Superior temporal gyrus (tissue), 1 donor: Measurements from ENCODE around the gene IRGC.

Experiments
- DNase-seq: peaks from one replicate; pipeline ENCODE4 v3.0.0-alpha.2; 2016; ENCODE audit errors: extremely low spot score

IRGC gene

GRCh38 chr19:43723588-43723987, 7.7 kb downstream of the IRGC start:
- no peak for DNase-seq

- no peak for DNase-seq
Measured at GRCh38 chr19:43724896-43725295, 9.0 kb downstream of the IRGC start.

GRCh38 chr19:43725468-43725867, 9.6 kb downstream of the IRGC start:
- no peak for DNase-seq

GRCh38 chr19:43726736-43727592, 11.1 kb downstream of the IRGC start:
- no peak for DNase-seq

GRCh38 chr19:43727593-43727853, 11.6 kb downstream of the IRGC start:
- DNase-seq: no peak

- DNase-seq: no peak
Measured at GRCh38 chr19:43729919-43730318, 14.0 kb downstream of the IRGC start.

- DNase-seq: no peak
Measured at GRCh38 chr19:43731346-43731745, 15.5 kb downstream of the IRGC start.

GRCh38 chr19:43731846-43732245, 16.0 kb downstream of the IRGC start:
- no peak for DNase-seq

GRCh38 chr19:43735013-43735412, 19.1 kb downstream of the IRGC start:
- no peak for DNase-seq

- no peak for DNase-seq
Measured at GRCh38 chr19:43735957-43736356, 20.1 kb downstream of the IRGC start.

- DNase-seq: no peak
Measured at GRCh38 chr19:43738780-43739211, 22.9 kb downstream of the IRGC start.

- no peak for DNase-seq
Measured at GRCh38 chr19:43739439-43740235, 23.8 kb downstream of the IRGC start.

GRCh38 chr19:43741075-43741825, 25.4 kb downstream of the IRGC start:
- DNase-seq: no peak

GRCh38 chr19:43743059-43743458, 27.2 kb downstream of the IRGC start:
- peak; percentile 20 for DNase-seq

- DNase-seq: no peak
Measured at GRCh38 chr19:43747557-43748204, 31.8 kb downstream of the IRGC start.

GRCh38 chr19:43748205-43748594, 32.3 kb downstream of the IRGC start:
- DNase-seq: no peak

GRCh38 chr19:43748685-43749084, 32.8 kb downstream of the IRGC start:
- no peak for DNase-seq

- DNase-seq: no peak
Measured at GRCh38 chr19:43749152-43749551, 33.3 kb downstream of the IRGC start.

- DNase-seq: no peak
Measured at GRCh38 chr19:43749898-43750297, 34.0 kb downstream of the IRGC start.

GRCh38 chr19:43751466-43752220, 35.8 kb downstream of the IRGC start:
- no peak for DNase-seq

- no peak for DNase-seq
Measured at GRCh38 chr19:43752287-43752875, 36.5 kb downstream of the IRGC start.
